NCI-H2196 treated with DMSO at 0.1 percent for 48 hours (cell line): ENCODE measurements around the gene PKMYT1.
"Not testable (repeated sequence)": the region's sequence is repeated elsewhere in the genome, so short reads cannot be mapped to it uniquely, and the experiment has no call there.

Source experiments
- DNase-seq: peaks from one replicate; lab custom pipeline; 2025; ENCODE audit not compliant: unreplicated experiment; lab: John Stamatoyannopoulos, UW

Gene PKMYT1

GRCh38 chr16:2936436-2937011 is 43.7 kb downstream of the PKMYT1 start:
- DNase-seq = no peak

- no peak for DNase-seq
Observed at GRCh38 chr16:2934450-2934849, 45.8 kb downstream of the PKMYT1 start.

- DNase-seq = no peak
Observed at GRCh38 chr16:2933701-2934100, 46.5 kb downstream of the PKMYT1 start.

- no peak for DNase-seq
Observed at GRCh38 chr16:2933136-2933535, 47.1 kb downstream of the PKMYT1 start.

- DNase-seq = not testable (repeated sequence)
Observed at GRCh38 chr16:2931231-2931914, 48.9 kb downstream of the PKMYT1 start.

- DNase-seq = no peak
Observed at GRCh38 chr16:2930236-2930635, 50.0 kb downstream of the PKMYT1 start.

- no peak for DNase-seq
Observed at GRCh38 chr16:2929693-2930092, 50.6 kb downstream of the PKMYT1 start.

GRCh38 chr16:2928796-2929195 is 51.5 kb downstream of the PKMYT1 start:
- DNase-seq = no peak

- DNase-seq = not testable (repeated sequence)
Observed at GRCh38 chr16:2928151-2928550, 52.1 kb downstream of the PKMYT1 start.

GRCh38 chr16:2927010-2927646 is 53.1 kb downstream of the PKMYT1 start:
- DNase-seq = peak; percentile 75

- no peak for DNase-seq
Observed at GRCh38 chr16:2926650-2926999, 53.6 kb downstream of the PKMYT1 start.

GRCh38 chr16:2925951-2926649 is 54.1 kb downstream of the PKMYT1 start:
- DNase-seq = no peak

- no peak for DNase-seq
Observed at GRCh38 chr16:2924901-2925755, 55.1 kb downstream of the PKMYT1 start.

- no peak for DNase-seq
Observed at GRCh38 chr16:2923481-2923880, 56.8 kb downstream of the PKMYT1 start.
